ENCODE measurements around the gene PTBP3.
"Not testable (repeated sequence)": the region's sequence is repeated elsewhere in the genome, so short reads cannot be mapped to it uniquely, and the experiment has no call there.

The PTBP3 gene

GRCh38 chr9:112194969-112195431, 138.4 kb downstream of the PTBP3 start:
- no peak for DNase-seq

- no peak for DNase-seq
Measured at GRCh38 chr9:112193572-112194288, 139.7 kb downstream of the PTBP3 start.

GRCh38 chr9:112190320-112190719, 143.1 kb downstream of the PTBP3 start:
- not testable (repeated sequence) for DNase-seq

- DNase-seq: no peak
Measured at GRCh38 chr9:112188884-112189283, 144.5 kb downstream of the PTBP3 start.

- no peak for DNase-seq
Measured at GRCh38 chr9:112187404-112187803, 146.0 kb downstream of the PTBP3 start.

- DNase-seq: no peak
Measured at GRCh38 chr9:112186695-112187094, 146.7 kb downstream of the PTBP3 start.

GRCh38 chr9:112184946-112185345, 148.5 kb downstream of the PTBP3 start:
- DNase-seq: no peak

- DNase-seq: no peak
Measured at GRCh38 chr9:112184221-112184620, 149.2 kb downstream of the PTBP3 start.

- peak; percentile 50 to 56 for DNase-seq
Measured at GRCh38 chr9:112180387-112180881, 153.0 kb downstream of the PTBP3 start.

- no peak for DNase-seq
Measured at GRCh38 chr9:112179816-112180215, 153.6 kb downstream of the PTBP3 start.

GRCh38 chr9:112176524-112176923, 156.9 kb downstream of the PTBP3 start:
- peak in 1 of 2 donors; percentile 7 for DNase-seq

GRCh38 chr9:112175796-112176315, 157.6 kb downstream of the PTBP3 start:
- peak in 1 of 2 donors; percentile 1 for DNase-seq

GRCh38 chr9:112174965-112175795, 158.2 kb downstream of the PTBP3 start, which contains the start of gene SUSD1:
Gene SUSD1 (minus strand): TSS chr9:112175297. CDS start chr9:112175235, 62 bp downstream.
- DNase-seq: peak; percentile 9 to 17

- peak; percentile 59 to 66 for DNase-seq
Measured at GRCh38 chr9:112174222-112174964, 159.0 kb downstream of the PTBP3 start.

GRCh38 chr9:112173489-112174221, 159.8 kb downstream of the PTBP3 start:
- DNase-seq: no peak

- DNase-seq: no peak
Measured at GRCh38 chr9:112170968-112171367, 162.5 kb downstream of the PTBP3 start.

- DNase-seq: no peak
Measured at GRCh38 chr9:112170235-112170634, 163.2 kb downstream of the PTBP3 start.

GRCh38 chr9:112169368-112169767, 164.1 kb downstream of the PTBP3 start:
- DNase-seq: no peak

GRCh38 chr9:112168197-112168596, 165.2 kb downstream of the PTBP3 start:
- DNase-seq: peak in 1 of 2 donors; percentile 8
